ENCODE measurements around the gene APPL1. TPM values are rescaled to one million over a fixed set of nuclear protein-coding genes. Genes with fewer than 3 reads are reported as not detected.

The APPL1 gene
- total and polyA plus RNA-seq, 2 of the 8 experiments (the other 6 are each of a cell fraction or from before 2014, with no cell fraction given) = 9.4 to 34.4 TPM

- H3K14ac ChIP-seq (ENCODE audit: insufficient read length) = no peak overlapping the region
- no peaks in the 10 kb centered on the region for H3K4me1 ChIP-seq (replicated peaks in 1 of 4; ENCODE audit: control insufficient read depth in 3 of 4, insufficient read depth in 4 of 4, low read length in 3 of 4)
- H3K9ac ChIP-seq (replicated peaks in 1 of 4; ENCODE audit: extremely low read depth in 1 of 4, low read depth in 3 of 4, low read length in 3 of 4) = no peak overlapping the region
- H3K4ac ChIP-seq (replicated peaks; ENCODE audit: insufficient read length, low read depth, low read length) = no peak overlapping the region
- H3K27ac ChIP-seq (ENCODE audit: low read depth, low read length) = no peak overlapping the region
- no peak overlapping the region for H3K18ac ChIP-seq (ENCODE audit: extremely low read depth, low read length)
- no peak overlapping the region for H4K91ac ChIP-seq (replicated peaks; ENCODE audit: insufficient read length, low read length)
- H3K9me3 ChIP-seq (ENCODE audit: insufficient read depth in 2 of 2, low read depth in 1 of 2, low read length in 1 of 2) = peaks cover 0 to 10% of the 10 kb centered on the region in 2 experiments; a peak in 2 of 4 replicates
- no peak overlapping the region for H2BK12ac ChIP-seq (ENCODE audit: low read depth, low read length)
- no peak for FAIRE-seq
- H2BK120ac ChIP-seq (replicated peaks; ENCODE audit: low read depth, low read length) = no peak overlapping the region
- H2BK20ac ChIP-seq (ENCODE audit: low read length) = no peak overlapping the region
- H4K8ac ChIP-seq (ENCODE audit: extremely low read depth, insufficient read depth, low read length) = no peak overlapping the region
- no peak overlapping the region for H3K4me2 ChIP-seq (ENCODE audit: insufficient read depth in 1 of 2, low read depth in 2 of 2, low read length in 2 of 2)
- no peaks in the 10 kb centered on the region for H3K79me1 ChIP-seq (ENCODE audit: low read depth, low read length)
- H4K5ac ChIP-seq (ENCODE audit: insufficient read length, low read depth, low read length) = no peak overlapping the region
- no peak overlapping the region for H3K56ac ChIP-seq (replicated peaks; ENCODE audit: insufficient read length, low read depth, low read length)
- H4K20me1 ChIP-seq (replicated peaks in 1 of 2; ENCODE audit: control insufficient read depth in 1 of 2, insufficient read depth in 2 of 2, low read length in 2 of 2) = no peaks in the 10 kb centered on the region
- POLR2A ChIA-PET (ENCODE audit: partially characterized antibody) = interaction anchor here (1.1 kb wide), 1 partner anchor 52 kb away, joined by 3 read pairs; the partner anchor contains the start of gene APPL1
- no peaks in the 10 kb centered on the region; a peak in 1 of 8 replicates for H3K36me3 ChIP-seq (ENCODE audit: control insufficient read depth in 2 of 4, insufficient read depth in 4 of 4, low read length in 3 of 4)
- no peaks in the 10 kb centered on the region for H3K79me2 ChIP-seq (ENCODE audit: control insufficient read depth in 1 of 2, insufficient read depth in 2 of 2, low read length in 2 of 2)
- H2AK5ac ChIP-seq (ENCODE audit: low read depth, low read length) = no peak overlapping the region
- 90% methylated on average over 5 of the region's 5 CpGs; no CpG with 5 or more reads in 1 of the 2 experiments for WGBS, 2 experiments (ENCODE audit: extremely low coverage in 1 of 2, insufficient coverage in 1 of 2, insufficient read length in 1 of 2, insufficient replicate concordance in 2 of 2, low coverage in 1 of 2, low lambda C conversion rate in 2 of 2, missing lambda C conversion rate in 1 of 2)
- H3K4me3 ChIP-seq (ENCODE audit: extremely low read depth in 1 of 4, insufficient read depth in 2 of 4, low read depth in 3 of 4, low read length in 4 of 4) = no peak overlapping the region
- H2BK5ac ChIP-seq (ENCODE audit: low read depth, low read length) = no peak overlapping the region
- H3K23me2 ChIP-seq (ENCODE audit: low read depth, low read length) = no peaks in the 10 kb centered on the region
- CTCF ChIA-PET (ENCODE audit: partially characterized antibody) = no interaction called here
- no peak overlapping the region for H2BK15ac ChIP-seq (ENCODE audit: low read length)
- no peaks in the 10 kb centered on the region for H3K27me3 ChIP-seq (replicated peaks in 1 of 4; ENCODE audit: control insufficient read depth in 3 of 4, extremely low read depth in 1 of 4, insufficient read depth in 3 of 4, low read length in 3 of 4)
- H3K23ac ChIP-seq (ENCODE audit: insufficient read length) = no peak overlapping the region
- DNase-seq (ENCODE audit: low read depth in 1 of 2, low spot score in 2 of 2) = no peak
- no peak overlapping the region for H2AFZ ChIP-seq (ENCODE audit: low read length)
- TF ChIP-seq RXRA (IDR thresholded peaks at IDR 0.05; ENCODE audit: insufficient read depth, low read depth, low read length) (no peak), JUND (IDR thresholded peaks at IDR 0.05; ENCODE audit: low read length) (no peak), SP1 (IDR thresholded peaks at IDR 0.05; ENCODE audit: low read depth, low read length) (no peak), POU5F1 (IDR thresholded peaks at IDR 0.05; ENCODE audit: low read depth, low read length) (no peak), RAD21 (IDR thresholded peaks at IDR 0.05 in 1 of 2, conservative IDR thresholded peaks at IDR 0.05 in 1 of 2; ENCODE audit: low read depth in 2 of 2, low read length in 2 of 2) (no peak), CBX5 (IDR thresholded peaks at IDR 0.05; ENCODE audit: low read depth, low read length) (no peak), GABPA (IDR thresholded peaks at IDR 0.05; ENCODE audit: borderline replicate concordance, insufficient read depth, low read length) (no peak), CHD2 (IDR thresholded peaks at IDR 0.05; ENCODE audit: low read length) (no peak), BACH1 (IDR thresholded peaks at IDR 0.05; ENCODE audit: low read length) (no peak), SP2 (IDR thresholded peaks at IDR 0.05; ENCODE audit: low read length) (no peak), ZNF274 (IDR thresholded peaks at IDR 0.05; ENCODE audit: borderline replicate concordance, extremely low read depth, low read length) (no peak), YY1 (IDR thresholded peaks at IDR 0.05; ENCODE audit: low read depth, low read length) (no peak), RFX5 (IDR thresholded peaks at IDR 0.05; ENCODE audit: borderline replicate concordance, low read depth, low read length) (no peak), RBBP5 (IDR thresholded peaks at IDR 0.05; ENCODE audit: borderline replicate concordance, low read depth, low read length) (no peak), FOSL1 (IDR thresholded peaks at IDR 0.05; ENCODE audit: insufficient read depth, low read depth, low read length) (no peak), CEBPB (IDR thresholded peaks at IDR 0.05; ENCODE audit: low read depth, low read length) (no peak)
These were observed 52.2 kb downstream of the APPL1 start for GRCh38 chr3:57279685-57280084.

Data from H1 (cell line).